Cardiac fibroblast (primary cell): ENCODE results near the gene CHKB.

Source experiments
- DNase-seq, 2 donors: peaks; one replicate each; pipeline versions ENCODE4 v3.0.0 to v3.0.0-alpha.2; 2010; ENCODE audit warnings: low read depth in 2 of 2
- H3K4me3 ChIP-seq, 2 donors: replicated peaks in 1 of 2; 1 replicate in 1 of 2; 2 replicates in 1 of 2; pipeline ENCODE4 v1.5.1; 2011; ENCODE audit warnings: low read depth in 2 of 2, low read length in 2 of 2, mild to moderate bottlenecking in 2 of 2, moderate library complexity in 1 of 2
- TF ChIP-seq, protein P1 (sequence below): IDR thresholded peaks from one replicate; pipeline ENCODE4 v1.5.1; 2011; ENCODE audit warnings: low read depth, mild to moderate bottlenecking, low read length, inconsistent platforms

Gene CHKB

DNA sequence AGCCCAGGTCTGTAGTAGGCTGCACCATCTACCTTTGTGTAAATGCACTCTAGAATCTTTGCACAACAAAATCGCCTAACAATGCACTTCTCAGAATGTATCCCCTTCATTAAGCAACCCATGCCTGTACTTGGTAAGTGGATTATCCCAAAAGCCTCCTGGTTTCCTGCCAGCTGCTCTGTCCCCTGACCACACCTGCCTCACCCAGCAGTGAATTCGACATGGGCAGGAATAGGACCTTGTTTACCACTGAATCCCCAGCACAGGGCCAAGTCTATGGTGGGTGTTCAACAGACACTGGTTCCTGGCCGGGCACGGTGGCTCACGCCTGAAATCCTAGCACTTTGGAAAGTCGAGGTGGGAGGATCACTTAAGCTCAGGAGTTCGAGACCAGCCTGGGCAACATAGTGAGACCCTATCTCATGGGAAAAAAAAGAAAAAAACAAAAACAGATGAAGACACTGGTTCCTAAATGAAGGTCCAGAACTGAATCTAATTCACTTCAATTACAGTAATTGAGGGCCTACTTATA, 14.9 kb downstream of the CHKB start:
- no peak overlapping the region for H3K4me3 ChIP-seq
- TF ChIP-seq, protein P1, sequence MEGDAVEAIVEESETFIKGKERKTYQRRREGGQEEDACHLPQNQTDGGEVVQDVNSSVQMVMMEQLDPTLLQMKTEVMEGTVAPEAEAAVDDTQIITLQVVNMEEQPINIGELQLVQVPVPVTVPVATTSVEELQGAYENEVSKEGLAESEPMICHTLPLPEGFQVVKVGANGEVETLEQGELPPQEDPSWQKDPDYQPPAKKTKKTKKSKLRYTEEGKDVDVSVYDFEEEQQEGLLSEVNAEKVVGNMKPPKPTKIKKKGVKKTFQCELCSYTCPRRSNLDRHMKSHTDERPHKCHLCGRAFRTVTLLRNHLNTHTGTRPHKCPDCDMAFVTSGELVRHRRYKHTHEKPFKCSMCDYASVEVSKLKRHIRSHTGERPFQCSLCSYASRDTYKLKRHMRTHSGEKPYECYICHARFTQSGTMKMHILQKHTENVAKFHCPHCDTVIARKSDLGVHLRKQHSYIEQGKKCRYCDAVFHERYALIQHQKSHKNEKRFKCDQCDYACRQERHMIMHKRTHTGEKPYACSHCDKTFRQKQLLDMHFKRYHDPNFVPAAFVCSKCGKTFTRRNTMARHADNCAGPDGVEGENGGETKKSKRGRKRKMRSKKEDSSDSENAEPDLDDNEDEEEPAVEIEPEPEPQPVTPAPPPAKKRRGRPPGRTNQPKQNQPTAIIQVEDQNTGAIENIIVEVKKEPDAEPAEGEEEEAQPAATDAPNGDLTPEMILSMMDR = no peak
- no peak for DNase-seq

DNA sequence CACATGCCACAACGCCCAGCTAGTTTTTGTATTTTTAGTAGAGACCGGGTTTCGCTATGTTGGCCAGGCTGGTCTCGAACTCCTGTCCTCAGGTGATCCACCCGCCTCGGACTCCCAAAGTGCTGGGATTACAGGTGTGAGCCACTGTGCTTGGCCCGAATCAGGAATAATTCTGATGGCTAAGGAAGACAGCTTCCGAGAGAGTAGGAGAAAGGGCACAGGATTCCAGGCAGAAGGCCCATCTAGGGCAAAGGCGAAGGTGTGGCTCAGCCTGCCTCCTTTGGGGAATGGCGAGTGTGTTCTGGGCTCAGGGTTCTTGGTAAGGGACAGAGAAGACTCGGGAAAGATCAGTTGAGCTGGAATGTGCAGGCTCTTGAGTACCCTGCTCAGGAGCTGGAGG, 18.4 kb downstream of the CHKB start:
- DNase-seq = no peak
- TF ChIP-seq, protein P1 = no peak

DNA sequence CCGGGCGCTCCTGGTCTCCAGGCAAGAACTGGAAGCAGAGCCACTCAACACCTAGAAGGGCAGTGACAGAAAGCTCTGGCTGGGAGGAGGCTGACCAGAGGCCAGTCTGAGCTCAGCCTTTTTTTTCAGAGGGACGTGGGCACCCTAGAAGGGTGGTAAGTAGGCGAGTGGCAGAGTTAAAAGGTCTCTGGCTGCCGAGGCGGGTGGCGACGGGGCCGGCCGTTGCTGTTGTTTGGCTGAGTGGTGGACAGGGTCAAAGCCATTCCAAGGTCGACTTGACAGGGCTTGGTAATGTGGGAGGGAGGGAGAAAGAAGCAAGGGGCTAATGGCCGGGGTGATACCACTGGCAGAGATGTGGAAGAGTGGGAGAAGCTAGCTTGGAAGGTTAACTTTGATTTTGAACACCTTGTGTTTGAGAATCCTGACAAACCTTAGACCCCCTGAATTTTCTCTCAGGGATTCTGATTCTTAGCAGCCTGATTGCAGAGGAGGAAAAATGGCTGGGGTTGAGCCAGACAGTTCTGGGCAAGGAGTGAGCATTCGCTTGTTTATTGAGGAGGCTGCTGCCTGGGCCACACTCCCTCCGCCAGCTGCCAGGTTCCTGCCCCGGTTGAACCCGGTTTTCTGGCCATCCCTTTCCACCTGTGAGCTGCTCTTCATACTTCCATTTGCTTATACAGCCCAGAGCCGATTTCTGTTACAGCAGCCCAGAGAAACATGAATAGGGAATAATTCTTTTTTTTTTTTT, 19.1 kb downstream of the CHKB start:
- peak overlapping the region; percentile 52 to 56 for H3K4me3 ChIP-seq
- TF ChIP-seq, protein P1 = no peak
- no peak for DNase-seq

More for the DNA sequence above, 18.4 kb downstream of the CHKB start:
- no peak overlapping the region for H3K4me3 ChIP-seq

DNA sequence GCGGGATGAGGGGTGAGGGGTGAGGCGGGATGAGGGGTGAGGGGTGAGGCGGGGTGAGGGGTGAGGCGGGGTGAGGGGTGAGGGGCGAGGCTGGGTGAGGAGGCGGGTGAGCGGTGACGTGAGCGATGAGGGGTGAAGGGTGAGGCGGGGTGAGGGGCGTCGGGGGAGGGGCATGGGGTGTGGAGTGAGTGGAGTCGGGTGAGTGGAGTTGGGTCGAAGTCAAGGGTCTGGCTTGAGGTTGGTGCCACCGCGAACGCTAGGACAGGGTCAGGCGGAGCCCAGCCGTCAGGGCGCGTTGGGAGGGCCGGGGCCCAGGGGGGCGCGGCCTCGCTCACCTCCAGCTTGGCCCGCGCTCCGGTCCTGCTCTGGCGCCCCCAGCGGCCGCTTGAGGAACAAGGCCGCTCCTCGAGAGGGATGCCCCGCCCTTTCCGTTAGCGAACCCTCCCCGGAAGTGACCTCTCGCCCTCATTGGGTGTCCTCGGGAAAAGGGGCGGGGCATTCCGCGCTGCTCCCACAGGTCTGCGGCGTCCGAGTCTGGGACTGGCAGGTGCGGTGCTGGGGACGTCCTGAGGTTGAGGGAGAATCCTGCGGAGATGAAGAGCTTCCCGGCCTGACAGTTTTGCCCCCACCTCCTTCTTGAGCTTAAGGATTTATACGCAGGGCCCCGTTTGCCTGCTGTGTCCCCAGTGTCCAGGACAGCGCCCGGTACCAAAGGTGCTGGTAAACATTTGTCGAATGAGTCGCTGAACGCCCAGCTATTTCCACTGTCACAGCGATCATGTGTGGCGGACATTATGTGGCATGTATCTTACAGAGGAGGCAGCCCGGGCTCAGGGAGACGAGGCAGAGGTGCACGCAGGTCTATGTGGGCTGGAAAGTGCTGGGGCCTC, 19.9 kb downstream of the CHKB start, which contains the start of gene SYCE3:
Gene SYCE3, minus strand, starts transcription at position 397 of the 890 bp plus-strand sequence. CDS start 6,514 bp downstream, outside the sequence.
- peak within 1 kb of the TSS; percentile 52 to 56 for H3K4me3 ChIP-seq
- TF ChIP-seq, protein P1 = peak; percentile 77
- peak; percentile 89 for DNase-seq

DNA sequence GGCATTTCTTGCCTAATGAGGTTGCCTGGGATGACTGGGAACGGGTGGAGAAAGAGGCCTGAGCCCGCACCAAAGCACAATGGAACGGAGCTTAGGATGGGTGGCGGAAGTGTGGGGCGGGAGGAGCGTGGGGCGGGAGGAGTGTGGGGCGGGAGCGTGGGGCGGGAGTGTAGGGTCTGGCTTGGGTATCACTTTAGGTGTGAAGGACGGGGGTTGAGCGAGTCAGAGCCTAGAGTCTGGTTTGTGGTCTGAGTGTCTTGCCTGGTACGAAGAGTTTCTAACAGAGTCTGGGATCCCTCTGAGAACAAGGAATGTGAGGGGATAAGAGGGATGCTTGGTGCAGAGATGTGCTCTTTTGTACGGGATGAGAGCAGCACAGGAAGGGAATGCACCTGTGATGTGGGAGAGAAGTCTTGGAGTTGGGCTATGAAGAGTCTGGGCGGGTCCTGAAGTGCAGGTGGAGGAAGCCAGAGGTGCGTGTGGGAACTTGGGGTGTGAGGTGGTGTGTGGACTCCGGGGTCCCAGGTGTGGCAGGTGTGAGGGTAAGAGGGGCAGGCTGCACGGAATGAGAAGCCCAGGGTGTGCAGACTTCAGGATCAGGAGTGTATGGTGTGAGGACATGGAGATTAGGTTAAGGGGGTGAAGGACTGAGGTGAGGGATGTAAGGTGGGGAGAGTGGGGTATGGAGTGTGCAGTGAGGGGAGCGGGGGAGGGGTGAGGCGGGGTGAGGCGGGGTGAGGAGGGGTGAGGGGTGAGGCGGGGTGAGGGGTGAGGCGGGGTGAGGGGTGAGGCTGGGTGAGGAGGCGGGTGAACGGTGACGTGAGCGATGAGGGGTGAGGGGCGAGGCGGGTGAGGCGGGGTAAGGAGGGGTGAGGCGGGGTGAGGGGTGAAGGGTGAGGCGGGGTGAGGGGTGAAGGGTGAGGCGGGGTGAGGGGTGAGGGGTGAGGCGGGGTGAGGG, 21.0 kb downstream of the CHKB start:
- DNase-seq = no peak
- no peak overlapping the region for H3K4me3 ChIP-seq

More for the DNA sequence above, 21.0 kb downstream of the CHKB start:
- TF ChIP-seq, protein P1 = no peak
